ENCODE results near the gene VPS13D. TPM values are rescaled to one million over a fixed set of nuclear protein-coding genes. Genes with fewer than 3 reads are reported as not detected.

VPS13D gene, protein sequence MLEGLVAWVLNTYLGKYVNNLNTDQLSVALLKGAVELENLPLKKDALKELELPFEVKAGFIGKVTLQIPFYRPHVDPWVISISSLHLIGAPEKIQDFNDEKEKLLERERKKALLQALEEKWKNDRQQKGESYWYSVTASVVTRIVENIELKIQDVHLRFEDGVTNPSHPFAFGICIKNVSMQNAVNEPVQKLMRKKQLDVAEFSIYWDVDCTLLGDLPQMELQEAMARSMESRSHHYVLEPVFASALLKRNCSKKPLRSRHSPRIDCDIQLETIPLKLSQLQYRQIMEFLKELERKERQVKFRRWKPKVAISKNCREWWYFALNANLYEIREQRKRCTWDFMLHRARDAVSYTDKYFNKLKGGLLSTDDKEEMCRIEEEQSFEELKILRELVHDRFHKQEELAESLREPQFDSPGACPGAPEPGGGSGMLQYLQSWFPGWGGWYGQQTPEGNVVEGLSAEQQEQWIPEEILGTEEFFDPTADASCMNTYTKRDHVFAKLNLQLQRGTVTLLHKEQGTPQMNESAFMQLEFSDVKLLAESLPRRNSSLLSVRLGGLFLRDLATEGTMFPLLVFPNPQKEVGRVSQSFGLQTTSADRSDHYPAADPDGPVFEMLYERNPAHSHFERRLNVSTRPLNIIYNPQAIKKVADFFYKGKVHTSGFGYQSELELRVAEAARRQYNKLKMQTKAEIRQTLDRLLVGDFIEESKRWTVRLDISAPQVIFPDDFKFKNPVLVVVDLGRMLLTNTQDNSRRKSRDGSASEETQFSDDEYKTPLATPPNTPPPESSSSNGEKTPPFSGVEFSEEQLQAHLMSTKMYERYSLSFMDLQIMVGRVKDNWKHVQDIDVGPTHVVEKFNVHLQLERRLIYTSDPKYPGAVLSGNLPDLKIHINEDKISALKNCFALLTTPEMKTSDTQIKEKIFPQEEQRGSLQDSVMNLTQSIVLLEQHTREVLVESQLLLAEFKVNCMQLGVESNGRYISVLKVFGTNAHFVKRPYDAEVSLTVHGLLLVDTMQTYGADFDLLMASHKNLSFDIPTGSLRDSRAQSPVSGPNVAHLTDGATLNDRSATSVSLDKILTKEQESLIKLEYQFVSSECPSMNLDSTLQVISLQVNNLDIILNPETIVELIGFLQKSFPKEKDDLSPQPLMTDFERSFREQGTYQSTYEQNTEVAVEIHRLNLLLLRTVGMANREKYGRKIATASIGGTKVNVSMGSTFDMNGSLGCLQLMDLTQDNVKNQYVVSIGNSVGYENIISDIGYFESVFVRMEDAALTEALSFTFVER (N-terminal part only)
- 14.4 and 15.0 TPM in 2 replicates for polyA plus RNA-seq (2012; rRNA removed)
- 9.1 and 10.8 TPM in 2 replicates for polyA plus RNA-seq (2012; cell fraction: cytosol; rRNA removed)
- polyA plus RNA-seq (2012; cell fraction: nucleus; rRNA removed) = 19.8 and 28.7 TPM in 2 replicates

DNA sequence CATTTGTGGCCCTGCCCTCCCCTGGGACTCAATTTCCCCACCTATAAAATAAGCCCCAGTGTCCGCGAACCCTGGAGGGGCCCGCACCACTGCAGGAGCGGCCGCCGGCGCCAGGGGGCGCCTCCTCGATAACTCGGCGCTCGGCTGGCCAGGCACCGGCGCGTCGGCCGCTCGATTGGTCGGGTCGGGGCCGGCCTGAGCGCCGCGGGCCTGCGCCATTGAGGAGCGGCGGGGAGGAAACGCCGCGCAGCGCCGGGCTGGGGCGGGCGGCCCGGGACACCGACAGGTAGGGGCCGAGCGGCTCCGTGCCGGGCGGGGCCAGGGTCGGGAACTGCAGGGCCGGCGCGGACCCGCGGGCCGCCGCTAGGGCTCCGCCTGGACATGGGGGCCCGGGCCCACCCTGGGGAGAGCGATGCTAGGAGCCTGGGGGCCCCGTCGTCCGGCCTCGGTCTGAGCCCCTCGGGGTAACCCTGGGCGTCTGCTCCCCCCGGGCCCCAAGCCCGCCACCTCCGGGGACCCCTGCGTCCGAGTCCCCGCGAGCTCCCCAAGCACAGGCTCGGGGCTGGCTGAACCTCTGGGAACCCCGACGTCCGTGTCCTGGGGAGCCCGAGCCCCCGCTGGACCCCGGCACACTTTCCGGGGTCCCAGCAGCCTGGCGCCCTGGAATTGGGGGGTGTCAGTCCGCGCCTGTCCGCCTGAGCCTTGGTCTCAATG lies at the start of gene VPS13D:
Gene VPS13D (plus strand): TSS at position 196 of the 714 bp plus-strand sequence. CDS start 4,237 bp downstream, outside the sequence.
- 0 out of 2 replicates have a peak, but pooled peaks cover 12% of the 10 kb centered on the region for H4K20me1 ChIP-seq (ENCODE audit: insufficient read depth)
- CTCF ChIA-PET = interaction anchor here (0.8 to 6.5 kb wide), 14 partner anchors 9 to 429 kb away, joined by 3 to 45 read pairs (median 5); no protein-coding TSS in a partner anchor

More for the DNA sequence above, at the start of gene VPS13D:
- Histone ChIP-seq H3K4me2 (peak within 1 kb of the TSS; percentile 99), H3K36me3 (replicated peaks in 1 of 2; ENCODE audit: control insufficient read depth in 1 of 2, insufficient read depth in 2 of 2, low read length in 1 of 2) (peaks cover 0 to 8% of the 10 kb centered on the region in 2 experiments), H3K79me2 (ENCODE audit: insufficient read depth) (peaks cover 42% of the 10 kb centered on the region), H3K4me1 (ENCODE audit: control insufficient read depth in 1 of 2, insufficient read depth in 2 of 2, low read depth in 1 of 2, low read length in 1 of 2) (peaks cover 6 to 7% of the 10 kb centered on the region in 2 experiments; a peak in 2 of 4 replicates), H3K9ac (peak within 1 kb of the TSS; percentile 87), H3F3A (replicated peaks; ENCODE audit: insufficient read depth) (no peaks in the 10 kb centered on the region), H3K9me2 (no peaks in the 10 kb centered on the region), H3K9me3 (no peaks in the 10 kb centered on the region), H3K27ac (ENCODE audit: low read depth in 2 of 2, low read length in 1 of 2) (peak within 1 kb of the TSS in 1 of 2 experiments; percentile 43; a peak in 1 of 4 replicates), H3K4me3 (ENCODE audit: low read depth in 2 of 2, low read length in 1 of 2) (peak within 1 kb of the TSS; percentile 76 to 85), H2AFZ (ENCODE audit: low read depth) (peak within 1 kb of the TSS; percentile 70), H3K27me3 (ENCODE audit: insufficient read depth) (no peaks in the 10 kb centered on the region)
- TF ChIP-seq, protein P1, sequence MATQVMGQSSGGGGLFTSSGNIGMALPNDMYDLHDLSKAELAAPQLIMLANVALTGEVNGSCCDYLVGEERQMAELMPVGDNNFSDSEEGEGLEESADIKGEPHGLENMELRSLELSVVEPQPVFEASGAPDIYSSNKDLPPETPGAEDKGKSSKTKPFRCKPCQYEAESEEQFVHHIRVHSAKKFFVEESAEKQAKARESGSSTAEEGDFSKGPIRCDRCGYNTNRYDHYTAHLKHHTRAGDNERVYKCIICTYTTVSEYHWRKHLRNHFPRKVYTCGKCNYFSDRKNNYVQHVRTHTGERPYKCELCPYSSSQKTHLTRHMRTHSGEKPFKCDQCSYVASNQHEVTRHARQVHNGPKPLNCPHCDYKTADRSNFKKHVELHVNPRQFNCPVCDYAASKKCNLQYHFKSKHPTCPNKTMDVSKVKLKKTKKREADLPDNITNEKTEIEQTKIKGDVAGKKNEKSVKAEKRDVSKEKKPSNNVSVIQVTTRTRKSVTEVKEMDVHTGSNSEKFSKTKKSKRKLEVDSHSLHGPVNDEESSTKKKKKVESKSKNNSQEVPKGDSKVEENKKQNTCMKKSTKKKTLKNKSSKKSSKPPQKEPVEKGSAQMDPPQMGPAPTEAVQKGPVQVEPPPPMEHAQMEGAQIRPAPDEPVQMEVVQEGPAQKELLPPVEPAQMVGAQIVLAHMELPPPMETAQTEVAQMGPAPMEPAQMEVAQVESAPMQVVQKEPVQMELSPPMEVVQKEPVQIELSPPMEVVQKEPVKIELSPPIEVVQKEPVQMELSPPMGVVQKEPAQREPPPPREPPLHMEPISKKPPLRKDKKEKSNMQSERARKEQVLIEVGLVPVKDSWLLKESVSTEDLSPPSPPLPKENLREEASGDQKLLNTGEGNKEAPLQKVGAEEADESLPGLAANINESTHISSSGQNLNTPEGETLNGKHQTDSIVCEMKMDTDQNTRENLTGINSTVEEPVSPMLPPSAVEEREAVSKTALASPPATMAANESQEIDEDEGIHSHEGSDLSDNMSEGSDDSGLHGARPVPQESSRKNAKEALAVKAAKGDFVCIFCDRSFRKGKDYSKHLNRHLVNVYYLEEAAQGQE (IDR thresholded peaks at IDR 0.05; ENCODE audit: low read depth, low read length) = 0 out of 2 replicates have a peak, but pooled peaks have one; percentile 26
- TF ChIP-seq, protein P2, sequence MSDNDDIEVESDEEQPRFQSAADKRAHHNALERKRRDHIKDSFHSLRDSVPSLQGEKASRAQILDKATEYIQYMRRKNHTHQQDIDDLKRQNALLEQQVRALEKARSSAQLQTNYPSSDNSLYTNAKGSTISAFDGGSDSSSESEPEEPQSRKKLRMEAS (IDR thresholded peaks at IDR 0.05; ENCODE audit: low read depth) = no peak
- TF ChIP-seq, protein P3, sequence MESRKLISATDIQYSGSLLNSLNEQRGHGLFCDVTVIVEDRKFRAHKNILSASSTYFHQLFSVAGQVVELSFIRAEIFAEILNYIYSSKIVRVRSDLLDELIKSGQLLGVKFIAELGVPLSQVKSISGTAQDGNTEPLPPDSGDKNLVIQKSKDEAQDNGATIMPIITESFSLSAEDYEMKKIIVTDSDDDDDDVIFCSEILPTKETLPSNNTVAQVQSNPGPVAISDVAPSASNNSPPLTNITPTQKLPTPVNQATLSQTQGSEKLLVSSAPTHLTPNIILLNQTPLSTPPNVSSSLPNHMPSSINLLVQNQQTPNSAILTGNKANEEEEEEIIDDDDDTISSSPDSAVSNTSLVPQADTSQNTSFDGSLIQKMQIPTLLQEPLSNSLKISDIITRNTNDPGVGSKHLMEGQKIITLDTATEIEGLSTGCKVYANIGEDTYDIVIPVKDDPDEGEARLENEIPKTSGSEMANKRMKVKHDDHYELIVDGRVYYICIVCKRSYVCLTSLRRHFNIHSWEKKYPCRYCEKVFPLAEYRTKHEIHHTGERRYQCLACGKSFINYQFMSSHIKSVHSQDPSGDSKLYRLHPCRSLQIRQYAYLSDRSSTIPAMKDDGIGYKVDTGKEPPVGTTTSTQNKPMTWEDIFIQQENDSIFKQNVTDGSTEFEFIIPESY (IDR thresholded peaks at IDR 0.05; ENCODE audit: borderline replicate concordance, low read depth) = no peak
- TF ChIP-seq RXRA (IDR thresholded peaks at IDR 0.05; ENCODE audit: borderline replicate concordance, low read depth) (no peak), NRF1 (IDR thresholded peaks at IDR 0.05; ENCODE audit: low read depth, low read length) (peak; percentile 43), YY1 (IDR thresholded peaks at IDR 0.05; ENCODE audit: low read depth) (peak; percentile 84), FOXM1 (IDR thresholded peaks at IDR 0.05; ENCODE audit: low read depth) (no peak), TEAD4 (IDR thresholded peaks at IDR 0.05; ENCODE audit: borderline replicate concordance, insufficient read depth) (no peak), SIN3A (IDR thresholded peaks at IDR 0.05; ENCODE audit: borderline replicate concordance, low read depth, low read length) (0 out of 2 replicates have a peak, but pooled peaks have one; percentile 76), RAD21 (IDR thresholded peaks at IDR 0.05; ENCODE audit: low read length) (peak; percentile 17; the same call in 1 of the 2 replicates), CHD2 (IDR thresholded peaks at IDR 0.05; ENCODE audit: low read length, partially characterized antibody) (peak; percentile 84), POLR2AphosphoS5 (IDR thresholded peaks at IDR 0.05; ENCODE audit: low read depth, low read length) (0 out of 2 replicates have a peak, but pooled peaks have one; percentile 12), TAF1 (IDR thresholded peaks at IDR 0.05; ENCODE audit: borderline replicate concordance, low read depth, low read length) (peak; percentile 54; the same call in 1 of the 2 replicates), SMC3 (IDR thresholded peaks at IDR 0.05; ENCODE audit: low read depth, low read length) (peak; percentile 42)
- TF ChIP-seq, protein P4, sequence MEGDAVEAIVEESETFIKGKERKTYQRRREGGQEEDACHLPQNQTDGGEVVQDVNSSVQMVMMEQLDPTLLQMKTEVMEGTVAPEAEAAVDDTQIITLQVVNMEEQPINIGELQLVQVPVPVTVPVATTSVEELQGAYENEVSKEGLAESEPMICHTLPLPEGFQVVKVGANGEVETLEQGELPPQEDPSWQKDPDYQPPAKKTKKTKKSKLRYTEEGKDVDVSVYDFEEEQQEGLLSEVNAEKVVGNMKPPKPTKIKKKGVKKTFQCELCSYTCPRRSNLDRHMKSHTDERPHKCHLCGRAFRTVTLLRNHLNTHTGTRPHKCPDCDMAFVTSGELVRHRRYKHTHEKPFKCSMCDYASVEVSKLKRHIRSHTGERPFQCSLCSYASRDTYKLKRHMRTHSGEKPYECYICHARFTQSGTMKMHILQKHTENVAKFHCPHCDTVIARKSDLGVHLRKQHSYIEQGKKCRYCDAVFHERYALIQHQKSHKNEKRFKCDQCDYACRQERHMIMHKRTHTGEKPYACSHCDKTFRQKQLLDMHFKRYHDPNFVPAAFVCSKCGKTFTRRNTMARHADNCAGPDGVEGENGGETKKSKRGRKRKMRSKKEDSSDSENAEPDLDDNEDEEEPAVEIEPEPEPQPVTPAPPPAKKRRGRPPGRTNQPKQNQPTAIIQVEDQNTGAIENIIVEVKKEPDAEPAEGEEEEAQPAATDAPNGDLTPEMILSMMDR (IDR thresholded peaks at IDR 0.05) = peak; percentile 85
- DNase-seq = peak; percentile 96
- WGBS (ENCODE audit: low lambda C conversion rate) = 0% methylated on average over 3 of the region's 77 CpGs
- POLR2A ChIA-PET = no interaction called here

Measured in SK-N-SH (cell line).